ENCODE results near the gene EXOC3.

GRCh38 chr5:453725-454481 is 10.9 kb downstream of the EXOC3 start:
- TF ChIP-seq, protein P1, sequence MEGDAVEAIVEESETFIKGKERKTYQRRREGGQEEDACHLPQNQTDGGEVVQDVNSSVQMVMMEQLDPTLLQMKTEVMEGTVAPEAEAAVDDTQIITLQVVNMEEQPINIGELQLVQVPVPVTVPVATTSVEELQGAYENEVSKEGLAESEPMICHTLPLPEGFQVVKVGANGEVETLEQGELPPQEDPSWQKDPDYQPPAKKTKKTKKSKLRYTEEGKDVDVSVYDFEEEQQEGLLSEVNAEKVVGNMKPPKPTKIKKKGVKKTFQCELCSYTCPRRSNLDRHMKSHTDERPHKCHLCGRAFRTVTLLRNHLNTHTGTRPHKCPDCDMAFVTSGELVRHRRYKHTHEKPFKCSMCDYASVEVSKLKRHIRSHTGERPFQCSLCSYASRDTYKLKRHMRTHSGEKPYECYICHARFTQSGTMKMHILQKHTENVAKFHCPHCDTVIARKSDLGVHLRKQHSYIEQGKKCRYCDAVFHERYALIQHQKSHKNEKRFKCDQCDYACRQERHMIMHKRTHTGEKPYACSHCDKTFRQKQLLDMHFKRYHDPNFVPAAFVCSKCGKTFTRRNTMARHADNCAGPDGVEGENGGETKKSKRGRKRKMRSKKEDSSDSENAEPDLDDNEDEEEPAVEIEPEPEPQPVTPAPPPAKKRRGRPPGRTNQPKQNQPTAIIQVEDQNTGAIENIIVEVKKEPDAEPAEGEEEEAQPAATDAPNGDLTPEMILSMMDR (IDR thresholded peaks at IDR 0.05; ENCODE audit: poor library complexity, severe bottlenecking): no peak
- TF ChIP-seq EZH2 (IDR thresholded peaks at IDR 0.05; ENCODE audit: borderline replicate concordance, insufficient read depth, low read length, poor library complexity, severe bottlenecking): no peak

Data from neural cell (in vitro differentiated cells).